GM12801 (cell line): Measurements from ENCODE around the gene CMA1.

Experiments used
- TF ChIP-seq, protein P1 (sequence below): IDR thresholded peaks from one replicate; pipeline ENCODE4 v1.5.1; 2011; ENCODE audit warnings: control low read depth; ENCODE audit not compliant: insufficient read length; ENCODE audit errors: extremely low read depth

CMA1 gene

DNA sequence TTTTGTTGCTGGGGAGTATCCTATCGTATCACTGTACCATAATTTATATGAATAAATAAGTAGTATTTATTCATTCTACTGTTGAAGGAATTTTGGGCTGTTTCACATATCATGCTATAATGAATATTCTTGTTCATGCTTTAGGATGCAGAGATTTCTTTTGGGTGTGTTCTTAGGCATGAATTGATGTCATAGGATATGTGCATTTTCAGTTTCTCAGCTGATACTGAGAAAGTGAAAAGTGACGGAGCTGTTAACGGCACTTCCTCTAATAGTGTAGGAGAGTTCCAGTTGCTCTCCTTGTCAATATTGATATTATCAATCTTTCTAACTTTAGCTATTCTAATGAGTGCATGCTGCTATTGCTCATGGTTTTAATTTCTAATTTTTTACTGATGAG is 42.3 kb downstream of the CMA1 start:
- TF ChIP-seq, protein P1, sequence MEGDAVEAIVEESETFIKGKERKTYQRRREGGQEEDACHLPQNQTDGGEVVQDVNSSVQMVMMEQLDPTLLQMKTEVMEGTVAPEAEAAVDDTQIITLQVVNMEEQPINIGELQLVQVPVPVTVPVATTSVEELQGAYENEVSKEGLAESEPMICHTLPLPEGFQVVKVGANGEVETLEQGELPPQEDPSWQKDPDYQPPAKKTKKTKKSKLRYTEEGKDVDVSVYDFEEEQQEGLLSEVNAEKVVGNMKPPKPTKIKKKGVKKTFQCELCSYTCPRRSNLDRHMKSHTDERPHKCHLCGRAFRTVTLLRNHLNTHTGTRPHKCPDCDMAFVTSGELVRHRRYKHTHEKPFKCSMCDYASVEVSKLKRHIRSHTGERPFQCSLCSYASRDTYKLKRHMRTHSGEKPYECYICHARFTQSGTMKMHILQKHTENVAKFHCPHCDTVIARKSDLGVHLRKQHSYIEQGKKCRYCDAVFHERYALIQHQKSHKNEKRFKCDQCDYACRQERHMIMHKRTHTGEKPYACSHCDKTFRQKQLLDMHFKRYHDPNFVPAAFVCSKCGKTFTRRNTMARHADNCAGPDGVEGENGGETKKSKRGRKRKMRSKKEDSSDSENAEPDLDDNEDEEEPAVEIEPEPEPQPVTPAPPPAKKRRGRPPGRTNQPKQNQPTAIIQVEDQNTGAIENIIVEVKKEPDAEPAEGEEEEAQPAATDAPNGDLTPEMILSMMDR: no peak

DNA sequence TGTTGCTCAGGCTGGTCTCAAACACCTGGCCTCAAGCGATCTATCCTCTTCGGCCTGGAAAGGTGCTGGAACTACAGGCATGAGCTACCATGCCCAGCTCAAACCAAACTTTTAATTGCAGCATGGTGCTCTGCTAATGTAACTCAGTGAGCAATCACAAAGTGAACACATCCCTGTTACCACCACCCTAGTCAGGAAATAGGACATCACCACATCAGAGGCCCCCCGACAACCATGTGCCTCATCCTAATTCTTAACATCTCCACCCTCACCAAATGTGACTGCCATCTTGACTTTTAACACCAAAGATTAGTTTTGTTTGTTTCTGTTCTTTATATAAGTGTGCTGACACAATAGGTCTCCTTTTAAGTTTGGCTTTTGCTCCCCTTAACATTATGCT is 42.7 kb downstream of the CMA1 start:
- TF ChIP-seq, protein P1: no peak

- TF ChIP-seq, protein P1: no peak
Observed at GRCh38 chr14:24463884-24464785, 43.9 kb downstream of the CMA1 start.

GRCh38 chr14:24463017-24463883 is 44.8 kb downstream of the CMA1 start:
- TF ChIP-seq, protein P1: no peak

- TF ChIP-seq, protein P1: no peak
Observed at GRCh38 chr14:24461336-24461735, 46.7 kb downstream of the CMA1 start.

DNA sequence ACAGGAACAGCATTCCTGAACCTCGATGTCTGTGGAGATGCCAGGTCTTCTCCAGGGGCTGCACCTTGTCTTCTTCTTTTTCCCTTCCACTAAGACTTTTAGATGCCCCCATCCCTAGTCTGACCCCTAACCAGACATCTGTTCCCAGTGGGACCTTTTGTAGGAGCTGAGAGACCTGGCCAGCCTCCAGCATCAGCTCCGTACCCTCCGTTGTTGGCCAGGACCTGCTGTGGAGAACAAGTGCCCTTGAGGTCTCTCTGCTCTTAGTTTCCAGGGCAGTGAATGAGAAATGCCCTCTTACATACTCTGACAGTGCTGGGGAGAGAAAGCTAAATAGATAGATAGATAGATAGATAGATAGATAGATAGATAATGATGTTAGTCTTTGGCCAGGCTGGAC is 48.7 kb downstream of the CMA1 start:
- TF ChIP-seq, protein P1: no peak

DNA sequence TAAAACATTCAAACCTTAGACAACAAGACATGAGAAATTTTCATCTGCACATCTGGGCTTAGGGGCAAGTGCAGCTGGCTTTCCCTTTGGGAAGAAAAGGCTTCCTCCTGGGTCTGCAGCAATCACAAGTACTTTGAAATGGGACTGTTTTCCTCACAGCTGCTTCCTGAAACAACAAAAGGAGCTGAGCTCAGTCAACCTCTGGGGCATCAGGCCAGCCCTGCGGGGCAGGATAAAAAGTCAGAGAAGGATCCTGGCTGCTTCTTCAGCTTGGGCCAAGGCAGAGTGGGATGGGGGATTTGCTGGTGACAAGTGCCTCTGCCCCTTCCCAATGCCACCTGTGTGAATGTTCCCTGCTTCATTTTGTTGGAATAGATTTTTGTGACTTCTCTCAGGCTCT is 49.3 kb downstream of the CMA1 start:
- TF ChIP-seq, protein P1: no peak
